ENCODE measurements around the gene SHC3. TPM values are rescaled to one million over a fixed set of nuclear protein-coding genes. Genes with fewer than 3 reads are reported as not detected.

SHC3 gene
- total and polyA plus RNA-seq, 12 donors = 0.15 to 0.71 (median 0.33) TPM

DNA sequence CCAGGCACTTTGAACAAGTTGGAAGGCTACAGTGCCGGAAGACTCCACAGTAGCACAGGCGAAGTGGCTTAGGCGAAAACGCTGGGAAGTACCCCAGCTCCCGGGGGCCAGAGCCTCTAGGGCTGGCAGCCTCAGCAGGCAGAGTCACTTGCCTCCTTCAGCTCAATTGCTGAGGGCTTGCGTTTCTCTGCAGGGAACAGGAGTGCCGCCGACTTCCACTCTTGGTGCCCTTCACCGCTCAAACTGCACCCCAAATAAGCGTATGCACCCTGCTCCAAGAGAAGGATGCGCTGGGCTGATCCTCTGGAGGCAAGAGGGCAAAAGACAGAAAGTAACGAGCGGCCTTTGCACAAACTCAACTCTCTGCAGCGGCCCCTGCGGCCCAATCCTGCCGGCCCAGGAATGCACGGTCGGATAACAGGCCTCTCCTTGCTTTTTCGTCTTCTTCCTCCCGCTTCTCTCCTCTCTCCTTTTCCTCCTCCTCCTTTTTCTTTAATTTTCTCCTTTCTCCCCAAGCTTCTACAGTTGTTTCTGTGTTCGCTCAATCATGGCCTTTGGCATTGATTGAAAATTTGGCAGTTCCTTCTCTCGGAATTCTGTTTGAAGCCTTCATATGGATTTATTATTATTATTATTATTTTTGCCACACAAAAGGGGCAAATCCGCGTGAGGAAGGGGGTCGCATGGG lies 188.4 kb downstream of the SHC3 start:
- peak overlapping the region in 6 of 10 donors; percentile 34 to 89 (median 80) for H3K27ac ChIP-seq
- H3K4me1 ChIP-seq = peaks cover 0 to 60% (median 22%) of the 10 kb centered on the region in 9 donors

DNA sequence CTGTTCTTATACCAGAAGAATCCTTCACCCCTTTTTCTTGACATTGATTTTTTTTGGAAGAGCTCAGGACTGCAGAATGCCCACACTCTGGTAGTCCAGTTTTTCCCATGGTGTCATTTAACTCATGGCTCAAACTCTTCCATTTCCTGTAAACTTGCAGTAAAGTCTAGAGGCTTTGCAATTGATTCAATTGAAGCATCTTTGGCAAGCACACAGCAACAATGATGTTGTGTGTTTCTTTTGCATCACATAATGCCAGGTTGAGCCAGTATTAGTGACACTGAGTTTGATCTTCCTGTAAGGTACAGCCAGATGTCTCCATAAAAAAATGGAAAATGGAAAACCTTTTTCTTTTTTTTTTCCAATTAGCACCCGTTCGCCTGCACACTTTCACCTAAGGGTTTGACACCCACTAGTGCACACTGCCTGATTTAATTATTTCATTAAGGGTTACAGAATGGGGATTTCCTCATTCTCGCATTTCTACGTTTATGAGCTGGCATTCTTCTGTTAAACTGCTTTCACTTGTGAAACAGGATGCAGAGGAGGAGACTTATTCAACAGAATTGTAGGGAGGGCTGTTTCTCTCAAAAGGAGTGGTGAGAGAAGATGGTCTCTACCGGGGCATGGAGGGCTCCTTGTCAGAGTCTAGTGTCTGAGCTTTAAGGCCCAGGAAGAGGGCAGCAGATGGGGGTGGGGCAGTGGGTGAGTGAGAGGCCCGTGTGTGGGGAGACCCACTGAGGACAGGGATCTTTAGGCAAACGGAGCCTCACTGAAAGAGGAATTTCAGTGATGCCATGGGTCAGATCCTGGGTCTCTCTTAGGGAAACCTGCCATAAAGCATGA lies 189.6 kb downstream of the SHC3 start:
- Histone ChIP-seq H3K27ac (peak overlapping the region in 2 of 10 donors; percentile 34 to 61), H3K9me3 (no peaks in the 10 kb centered on the region), H3K4me1 (peaks cover 0 to 50% (median 19%) of the 10 kb centered on the region in 9 donors), H3K36me3 (no peaks in the 10 kb centered on the region), H3K4me3 (no peak overlapping the region), H3K27me3 (peaks cover 0 to 37% (median 4%) of the 10 kb centered on the region in 7 donors)
- TF ChIP-seq, protein P1, sequence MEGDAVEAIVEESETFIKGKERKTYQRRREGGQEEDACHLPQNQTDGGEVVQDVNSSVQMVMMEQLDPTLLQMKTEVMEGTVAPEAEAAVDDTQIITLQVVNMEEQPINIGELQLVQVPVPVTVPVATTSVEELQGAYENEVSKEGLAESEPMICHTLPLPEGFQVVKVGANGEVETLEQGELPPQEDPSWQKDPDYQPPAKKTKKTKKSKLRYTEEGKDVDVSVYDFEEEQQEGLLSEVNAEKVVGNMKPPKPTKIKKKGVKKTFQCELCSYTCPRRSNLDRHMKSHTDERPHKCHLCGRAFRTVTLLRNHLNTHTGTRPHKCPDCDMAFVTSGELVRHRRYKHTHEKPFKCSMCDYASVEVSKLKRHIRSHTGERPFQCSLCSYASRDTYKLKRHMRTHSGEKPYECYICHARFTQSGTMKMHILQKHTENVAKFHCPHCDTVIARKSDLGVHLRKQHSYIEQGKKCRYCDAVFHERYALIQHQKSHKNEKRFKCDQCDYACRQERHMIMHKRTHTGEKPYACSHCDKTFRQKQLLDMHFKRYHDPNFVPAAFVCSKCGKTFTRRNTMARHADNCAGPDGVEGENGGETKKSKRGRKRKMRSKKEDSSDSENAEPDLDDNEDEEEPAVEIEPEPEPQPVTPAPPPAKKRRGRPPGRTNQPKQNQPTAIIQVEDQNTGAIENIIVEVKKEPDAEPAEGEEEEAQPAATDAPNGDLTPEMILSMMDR (IDR thresholded peaks at IDR 0.05) = no peak
- WGBS, 2 donors = 45 to 53% methylated on average over 7 of the region's 7 CpGs
- DNase-seq (no peak), ATAC-seq (no peak)
- intact Hi-C loops (cut with DNase I) = loop anchor here in 2 of 10 donors (5.0 to 10.0 kb wide), 3 partner anchors 37 to 114 kb away; no protein-coding TSS in a partner anchor

More for the DNA sequence above, 188.4 kb downstream of the SHC3 start:
- peak overlapping the region in 8 of 10 donors; percentile 64 to 92 (median 78) for H3K4me3 ChIP-seq
- intact Hi-C loops (cut with DNase I) = loop anchor here in 8 of 10 donors (2.0 to 10.0 kb wide), 12 partner anchors 38 to 335 kb away; no protein-coding TSS in a partner anchor
- WGBS, 2 donors = 70 to 83% methylated on average over 25 of the region's 25 CpGs
- ATAC-seq (no peak), DNase-seq (no peak)
- peaks cover 0 to 37% (median 4%) of the 10 kb centered on the region in 7 donors for H3K27me3 ChIP-seq
- TF ChIP-seq, protein P1 (IDR thresholded peaks at IDR 0.05) = no peak
- no peaks in the 10 kb centered on the region for H3K36me3 ChIP-seq
- H3K9me3 ChIP-seq = no peaks in the 10 kb centered on the region

DNA sequence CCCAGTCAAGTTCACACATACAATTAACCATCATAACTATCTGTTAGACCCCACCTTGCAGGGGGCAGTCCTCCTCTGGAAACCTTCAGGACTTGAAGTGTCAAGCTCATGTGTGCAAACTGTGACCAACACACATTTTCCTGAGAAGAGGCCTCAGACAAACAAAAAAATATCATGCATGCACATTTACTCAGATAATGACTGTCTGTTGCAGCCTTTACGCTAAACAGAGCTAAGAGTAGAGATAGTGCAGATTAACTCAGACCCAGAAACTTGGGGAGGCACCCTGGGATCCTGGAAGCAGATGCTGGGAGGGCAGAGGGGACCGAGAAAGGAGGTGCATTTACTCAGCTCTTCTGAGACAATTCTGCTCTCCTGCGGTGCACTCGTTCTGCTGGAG lies 191.0 kb downstream of the SHC3 start:
- no peak overlapping the region for H3K4me3 ChIP-seq
- H3K36me3 ChIP-seq = no peaks in the 10 kb centered on the region
- TF ChIP-seq, protein P1 (IDR thresholded peaks at IDR 0.05) = no peak
- ATAC-seq = no peak
- intact Hi-C loops (cut with DNase I) = loop anchor here in 2 of 10 donors (5.0 to 10.0 kb wide), 3 partner anchors 35 to 113 kb away; no protein-coding TSS in a partner anchor
- H3K4me1 ChIP-seq = peaks cover 0 to 36% (median 11%) of the 10 kb centered on the region in 9 donors
- H3K9me3 ChIP-seq = peaks cover 0 to 1% (median 0%) of the 10 kb centered on the region in 11 donors
- 80 to 93% methylated on average over 4 of the region's 4 CpGs for WGBS, 2 donors
- peaks cover 0 to 31% (median 0%) of the 10 kb centered on the region in 7 donors for H3K27me3 ChIP-seq
- no peak overlapping the region for H3K27ac ChIP-seq
- DNase-seq = no peak

DNA sequence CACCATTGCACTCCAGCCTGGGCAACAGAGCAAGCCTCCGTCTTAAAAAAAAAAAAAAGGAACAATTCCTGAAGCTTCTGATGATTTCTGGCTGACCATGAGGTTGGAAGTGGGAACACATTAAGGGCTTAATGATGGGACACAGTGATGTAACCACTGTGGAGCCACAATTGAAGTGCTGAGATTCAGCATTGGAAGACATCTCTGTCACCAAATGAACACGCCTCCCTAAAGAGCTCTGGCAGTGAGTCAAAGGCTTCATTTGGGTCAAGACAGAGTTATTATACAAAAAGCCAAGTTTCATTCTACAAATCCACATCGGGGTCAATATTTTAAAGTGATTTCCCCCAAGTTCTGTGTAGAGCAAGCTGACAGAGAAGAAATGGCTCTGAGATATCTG lies 191.8 kb downstream of the SHC3 start:
- ATAC-seq = no peak
- 84 to 85% methylated on average over 3 of the region's 3 CpGs for WGBS, 2 donors
- DNase-seq = no peak
- no peak overlapping the region for H3K4me3 ChIP-seq
- H3K36me3 ChIP-seq = no peaks in the 10 kb centered on the region
- intact Hi-C loops (cut with DNase I) = loop anchor here in 2 of 10 donors (5.0 to 10.0 kb wide), 3 partner anchors 34 to 112 kb away; no protein-coding TSS in a partner anchor
- H3K27me3 ChIP-seq = peaks cover 0 to 22% (median 0%) of the 10 kb centered on the region in 7 donors
- TF ChIP-seq, protein P1 (IDR thresholded peaks at IDR 0.05) = no peak
- no peak overlapping the region for H3K27ac ChIP-seq
- peaks cover 0 to 27% (median 3%) of the 10 kb centered on the region in 9 donors for H3K4me1 ChIP-seq
- H3K9me3 ChIP-seq = peaks cover 0 to 10% (median 0%) of the 10 kb centered on the region in 11 donors
